Ammon's horn (tissue), 1 donor: ENCODE measurements around the gene ACTG2.
A peak's percentile ranks its signal among the peaks of the same experiment; 100 is the strongest.
"Not testable (repeated sequence)": the region's sequence is repeated elsewhere in the genome, so short reads cannot be mapped to it uniquely, and the experiment has no call there.

ENCODE experiments used
- DNase-seq: peaks from one replicate; pipeline ENCODE4 v3.0.0-alpha.2; 2016; ENCODE audit warnings: low spot score

The ACTG2 gene

GRCh38 chr2:73892631-73893329 is at the start of gene ACTG2:
Gene ACTG2, plus strand, starts transcription at chr2:73893008. Its CDS starts 8,304 bp downstream, at chr2:73901312.
- DNase-seq = no peak

GRCh38 chr2:73844087-73844486 is 48.7 kb upstream of the ACTG2 start:
- no peak for DNase-seq

GRCh38 chr2:73850009-73850408 is 42.8 kb upstream of the ACTG2 start:
- no peak for DNase-seq

- DNase-seq = no peak
Measured at GRCh38 chr2:73851274-73851673, 41.5 kb upstream of the ACTG2 start.

DNA sequence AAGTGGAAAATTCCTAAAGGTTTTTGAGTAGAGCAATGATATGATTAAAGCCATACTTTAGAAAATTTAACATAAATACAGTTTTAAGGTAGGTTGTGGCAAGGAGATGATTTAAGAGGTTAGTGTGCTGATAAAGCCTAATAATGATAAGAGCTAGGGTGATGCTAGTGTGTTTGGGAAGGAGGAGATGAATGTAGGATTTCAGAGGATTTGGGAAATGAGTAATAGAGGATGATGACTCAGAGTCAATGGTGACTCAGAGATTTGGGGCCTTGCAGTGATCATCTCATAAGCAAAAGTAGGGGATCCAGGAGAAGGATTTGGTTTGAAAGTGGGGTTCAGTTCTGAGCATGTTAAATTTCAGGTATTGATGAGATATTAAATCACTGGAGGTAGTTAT is 40.8 kb upstream of the ACTG2 start:
- DNase-seq = peak; percentile 37

- no peak for DNase-seq
Measured at GRCh38 chr2:73855526-73855925, 37.3 kb upstream of the ACTG2 start.

DNA sequence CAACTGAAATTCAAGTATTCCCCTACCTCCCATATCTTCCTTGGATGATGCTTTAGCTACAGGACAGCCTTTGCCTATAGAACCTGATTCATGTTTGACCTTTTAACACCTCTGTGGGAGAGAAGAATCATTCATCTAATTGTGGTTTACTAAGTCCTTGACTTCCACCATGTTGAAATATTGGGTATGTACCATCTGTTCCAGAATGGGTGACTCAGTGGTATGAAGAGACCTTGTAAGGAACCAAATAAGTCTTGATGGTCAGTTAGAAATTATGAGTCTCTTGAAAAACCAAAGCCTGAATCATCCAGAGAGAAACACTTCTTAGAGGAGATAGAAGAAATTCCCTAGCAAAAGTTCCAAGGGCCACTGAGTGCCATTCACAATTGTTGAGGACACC is 36.6 kb upstream of the ACTG2 start:
- DNase-seq = no peak

GRCh38 chr2:73859721-73860586 is 32.9 kb upstream of the ACTG2 start:
- no peak for DNase-seq

GRCh38 chr2:73862987-73863386 is 29.8 kb upstream of the ACTG2 start:
- no peak for DNase-seq

- DNase-seq = no peak
Measured at GRCh38 chr2:73868204-73868978, 24.4 kb upstream of the ACTG2 start.

- DNase-seq = peak; percentile 21
Measured at GRCh38 chr2:73870084-73870483, 22.7 kb upstream of the ACTG2 start.

GRCh38 chr2:73877071-73877802 is 15.6 kb upstream of the ACTG2 start:
- DNase-seq = peak; percentile 4

DNA sequence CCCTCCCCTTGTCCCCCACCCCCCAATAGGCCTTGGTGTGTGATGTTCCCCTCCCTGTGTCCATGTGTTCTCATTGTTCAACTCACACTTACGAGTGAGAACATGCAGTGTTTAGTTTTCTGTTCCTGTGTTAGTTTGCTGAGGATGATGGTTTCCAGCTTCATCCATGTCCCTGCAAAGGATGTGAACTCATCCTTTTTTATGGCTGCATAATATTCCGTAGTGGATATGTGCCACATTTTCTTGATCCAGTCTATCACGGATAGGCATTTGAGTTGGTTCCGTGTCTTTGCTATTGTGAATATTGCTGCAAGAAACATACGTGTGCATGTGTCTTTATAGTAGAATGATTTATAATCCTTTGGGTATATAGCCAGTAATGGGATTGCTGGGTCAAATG is 14.8 kb upstream of the ACTG2 start:
- not testable (repeated sequence) for DNase-seq

DNA sequence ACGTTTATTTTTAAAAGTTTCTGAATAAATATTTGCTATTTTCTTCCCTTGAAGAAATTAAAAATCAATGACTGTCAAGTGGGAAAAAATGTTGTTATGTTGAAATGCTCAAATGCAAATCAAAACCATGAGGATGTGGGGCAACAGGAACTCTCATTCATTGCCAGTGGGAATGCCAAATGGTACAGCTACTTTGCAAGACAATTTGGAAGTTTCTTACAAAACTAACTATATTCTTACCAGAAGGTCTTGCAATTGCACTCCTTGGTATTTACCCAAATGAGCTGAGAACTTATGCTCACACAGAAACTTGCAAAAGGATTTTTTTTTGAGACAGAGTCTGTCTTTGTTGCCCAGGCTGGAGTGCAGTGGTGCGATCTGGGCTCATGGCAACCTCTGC is 7.4 kb upstream of the ACTG2 start:
- no peak for DNase-seq

DNA sequence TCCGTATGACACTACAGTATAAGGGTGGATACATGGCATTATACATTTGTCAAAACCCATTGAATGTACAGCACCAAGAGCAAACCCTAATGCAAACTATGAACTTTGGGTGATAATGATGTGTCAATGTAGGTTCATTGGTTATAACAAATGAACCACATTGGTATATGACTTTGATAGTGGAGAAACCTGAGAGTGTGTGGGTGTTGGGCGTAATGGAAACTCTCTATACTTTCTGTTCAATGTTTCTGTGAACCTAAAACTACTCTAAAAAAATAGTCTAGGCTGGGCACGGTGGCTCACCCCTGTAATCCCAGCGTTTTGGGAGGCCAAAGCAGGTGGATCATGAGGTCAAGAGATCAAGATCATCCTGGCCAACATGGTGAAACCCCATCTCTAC is 6.5 kb upstream of the ACTG2 start:
- DNase-seq = no peak

DNA sequence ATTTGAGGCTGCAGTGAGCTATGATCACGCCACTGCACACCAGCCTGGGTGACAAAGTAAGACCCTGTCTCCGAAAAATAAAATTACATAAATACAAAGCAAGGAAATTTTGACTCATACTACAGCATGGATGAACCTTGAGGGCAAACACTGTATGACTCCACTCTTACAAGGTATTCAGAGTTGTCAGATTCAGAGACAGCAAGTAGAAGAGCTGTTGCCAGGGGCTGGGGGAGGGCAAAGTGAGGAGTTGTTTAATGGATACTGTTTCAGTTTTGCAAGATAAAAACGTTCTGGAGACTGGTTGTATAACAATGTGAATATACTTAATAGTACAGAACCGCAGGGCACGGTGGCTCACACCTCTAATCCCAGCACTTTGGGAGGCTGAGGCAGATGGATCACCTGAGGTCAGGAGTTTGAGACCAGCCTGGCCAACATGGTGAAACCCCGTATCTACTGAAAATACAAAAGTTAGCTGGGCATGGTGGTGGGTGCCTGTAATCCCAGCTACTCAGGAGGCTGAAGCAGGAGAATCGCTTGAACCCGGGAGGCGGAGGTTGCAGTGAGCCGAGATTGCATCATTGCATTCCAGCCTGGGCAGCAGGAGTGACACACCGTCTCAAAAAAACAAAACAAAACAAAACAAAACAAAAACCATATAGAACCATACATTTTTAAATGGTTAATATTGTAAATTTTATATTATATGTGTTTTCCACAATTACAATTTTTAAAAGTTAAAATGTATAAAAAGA is 5.0 kb upstream of the ACTG2 start:
- not testable (repeated sequence) for DNase-seq

GRCh38 chr2:73888388-73888787 is 4.4 kb upstream of the ACTG2 start:
- no peak for DNase-seq

DNA sequence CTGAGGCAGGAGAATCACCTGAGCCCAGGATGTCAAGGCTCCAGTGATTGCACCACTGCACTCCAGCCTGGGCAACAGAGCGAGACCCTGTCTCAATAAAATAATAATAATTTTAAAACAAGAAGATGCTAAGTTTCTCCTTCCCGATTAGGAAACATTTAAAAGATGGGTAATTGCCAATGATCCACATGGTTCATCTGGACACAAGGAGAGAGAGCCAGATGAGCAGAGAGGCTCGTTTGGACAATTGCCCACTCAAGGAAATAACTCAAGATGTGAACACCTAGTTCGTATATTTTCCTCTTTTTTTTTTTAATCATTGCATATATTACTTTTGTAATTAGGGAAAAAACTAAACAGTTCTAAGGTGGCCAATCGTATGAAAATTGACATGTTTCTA is 3.6 kb upstream of the ACTG2 start:
- no peak for DNase-seq

DNA sequence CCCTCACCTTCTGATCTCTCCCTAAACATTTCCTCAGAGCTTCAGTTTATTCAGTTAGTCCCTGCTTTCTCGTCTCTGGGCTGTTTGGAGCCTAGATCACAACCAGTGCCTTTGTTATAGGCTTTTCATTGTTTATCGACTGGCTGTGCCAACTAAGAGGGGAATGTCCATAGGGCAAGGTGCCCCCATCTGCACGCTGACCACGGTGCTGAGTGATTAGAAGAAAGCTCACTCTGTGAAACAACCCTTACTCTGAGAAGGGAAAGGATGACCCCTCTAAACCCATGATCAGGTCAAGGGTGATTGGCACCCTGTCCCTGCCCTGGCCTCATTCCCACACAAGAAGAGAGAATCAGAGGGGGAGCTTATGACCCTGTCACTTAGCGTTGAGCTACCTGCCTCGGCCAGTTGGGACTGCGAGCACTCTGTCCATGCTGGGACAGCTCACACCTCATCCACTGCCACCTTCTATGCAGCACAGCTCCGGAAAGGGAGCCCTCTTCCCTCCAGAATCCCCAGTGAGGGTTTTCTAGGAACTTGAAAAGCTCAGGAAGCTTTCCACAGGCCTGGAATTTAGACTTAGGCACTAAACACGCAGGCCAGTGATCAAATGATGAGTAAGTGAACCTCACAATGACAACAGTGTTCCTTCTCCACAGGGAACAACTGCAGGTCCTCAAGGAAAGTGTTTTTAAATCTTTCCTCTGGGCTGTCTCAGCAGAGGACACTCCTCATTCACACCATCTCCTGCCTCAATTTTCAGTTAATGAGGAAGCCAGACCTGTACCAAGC is 2.3 kb upstream of the ACTG2 start:
- DNase-seq = no peak

DNA sequence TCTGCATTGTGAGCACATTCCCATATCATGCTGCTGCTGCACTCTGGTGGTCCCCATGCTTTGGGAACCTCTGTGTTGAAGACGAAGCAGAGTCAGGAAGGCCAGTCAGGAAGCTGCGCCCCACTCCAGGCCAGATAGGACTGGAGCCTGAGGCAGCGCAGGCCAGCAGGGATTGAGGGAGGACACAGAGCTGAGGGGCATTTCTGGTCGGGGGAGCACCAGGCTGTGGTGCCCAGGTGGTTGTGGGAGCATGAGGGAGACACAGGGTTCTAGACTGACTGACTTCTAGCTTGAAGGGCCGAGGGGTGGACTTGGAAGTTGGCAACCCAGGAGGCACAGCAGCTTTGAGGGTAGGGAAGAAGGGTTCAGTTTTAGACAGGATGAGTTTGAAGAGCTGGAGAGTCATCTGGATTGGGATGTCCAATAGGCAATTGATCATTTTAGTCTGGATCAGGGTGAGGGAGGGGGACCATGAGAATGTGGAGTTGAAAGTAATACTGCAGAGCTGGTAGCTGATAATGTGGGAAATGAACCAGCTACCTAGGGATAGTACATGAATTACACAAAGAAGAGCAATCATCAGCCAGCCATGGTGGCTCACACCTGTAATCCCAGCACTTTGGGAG is 1.4 kb upstream of the ACTG2 start:
- no peak for DNase-seq
